GM21515 (cell line): Measurements from ENCODE around the gene CACNB1.
"Not testable (repeated sequence)": the region's sequence is repeated elsewhere in the genome, so short reads cannot be mapped to it uniquely, and the experiment has no call there.

Experiments used
- ATAC-seq: cut with Tn5 transposase; IDR thresholded peaks from one replicate; pipeline ENCODE4 v1.9.1; 2021; ENCODE audit not compliant: unreplicated experiment

The CACNB1 gene

DNA sequence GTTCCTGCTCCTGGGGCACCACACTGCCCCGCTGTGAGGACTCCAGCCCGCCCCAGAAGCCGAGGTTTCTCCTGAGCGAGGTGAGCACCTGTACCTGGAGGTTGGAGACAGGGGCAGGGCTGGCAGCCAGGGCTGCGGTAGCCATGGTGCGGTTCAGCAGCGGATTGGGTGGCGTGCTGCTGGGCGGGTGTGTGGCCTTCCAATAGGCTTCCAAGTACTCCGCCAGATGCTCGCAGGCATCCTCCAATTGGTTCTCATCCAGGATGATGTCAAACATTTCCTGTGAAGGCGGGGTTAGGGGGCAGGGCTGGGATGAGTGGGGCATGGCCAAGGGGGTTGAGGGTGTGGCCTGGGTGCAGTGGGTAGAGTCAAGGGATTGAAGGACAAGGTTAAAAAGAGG lies 20.2 kb downstream of the CACNB1 start:
- no peak for ATAC-seq

DNA sequence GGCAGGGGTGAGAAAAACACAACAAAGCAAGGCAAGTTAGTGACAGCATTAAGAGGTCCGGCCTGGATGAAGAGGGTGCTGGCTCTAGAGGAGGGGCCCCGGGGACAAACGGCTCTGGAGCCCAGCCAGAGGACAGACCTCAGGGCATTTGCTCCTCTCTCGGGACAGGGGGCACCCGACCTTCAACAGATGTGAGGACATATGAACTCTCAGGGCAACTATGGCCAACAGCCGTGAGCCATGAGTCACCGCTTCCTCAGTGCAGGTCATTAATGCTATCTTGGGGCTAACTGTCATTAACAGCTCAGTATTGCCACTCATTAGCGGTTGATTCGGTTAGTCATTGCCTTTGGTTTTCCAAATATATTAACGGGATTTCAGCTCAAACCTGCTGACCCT lies 21.8 kb downstream of the CACNB1 start:
- no peak for ATAC-seq

DNA sequence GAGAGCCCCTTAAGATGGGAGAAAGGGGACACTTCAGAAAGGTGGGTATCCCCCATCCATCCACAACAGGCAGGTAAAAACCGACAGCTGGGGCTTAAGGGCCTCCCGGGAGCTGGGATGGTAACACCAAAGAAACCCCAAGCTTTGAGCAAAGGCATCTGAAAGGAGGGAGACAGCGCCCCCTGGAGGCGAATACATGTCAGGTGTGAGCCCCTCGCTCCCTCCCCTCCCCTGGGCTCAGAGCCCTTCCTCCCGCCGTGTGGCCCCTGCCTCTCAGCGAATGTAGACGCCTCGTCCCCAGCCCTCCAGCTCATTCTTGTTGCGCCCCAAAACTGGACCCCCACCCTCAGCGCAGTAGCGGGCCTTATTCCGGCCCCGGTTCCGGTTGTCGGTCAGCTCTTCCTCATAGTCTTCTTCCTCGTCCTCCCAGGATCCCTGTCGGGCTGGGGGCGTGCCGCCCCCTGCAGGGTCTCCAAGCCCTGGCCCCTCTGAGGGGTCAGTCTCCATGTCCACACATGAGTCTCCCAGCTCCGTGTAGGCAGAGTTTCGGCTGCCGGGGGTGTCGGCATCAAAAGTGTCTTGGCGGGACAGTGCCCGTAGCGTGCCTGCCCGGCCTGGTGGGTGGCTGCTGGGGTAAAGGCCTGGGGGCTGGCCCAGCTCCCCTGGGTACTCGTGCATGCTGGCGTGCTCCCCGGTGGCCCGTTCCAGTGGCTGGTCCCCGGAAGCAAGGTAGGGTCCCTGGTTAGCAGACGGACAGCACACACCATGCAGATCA lies 22.4 kb downstream of the CACNB1 start:
- no peak for ATAC-seq

DNA sequence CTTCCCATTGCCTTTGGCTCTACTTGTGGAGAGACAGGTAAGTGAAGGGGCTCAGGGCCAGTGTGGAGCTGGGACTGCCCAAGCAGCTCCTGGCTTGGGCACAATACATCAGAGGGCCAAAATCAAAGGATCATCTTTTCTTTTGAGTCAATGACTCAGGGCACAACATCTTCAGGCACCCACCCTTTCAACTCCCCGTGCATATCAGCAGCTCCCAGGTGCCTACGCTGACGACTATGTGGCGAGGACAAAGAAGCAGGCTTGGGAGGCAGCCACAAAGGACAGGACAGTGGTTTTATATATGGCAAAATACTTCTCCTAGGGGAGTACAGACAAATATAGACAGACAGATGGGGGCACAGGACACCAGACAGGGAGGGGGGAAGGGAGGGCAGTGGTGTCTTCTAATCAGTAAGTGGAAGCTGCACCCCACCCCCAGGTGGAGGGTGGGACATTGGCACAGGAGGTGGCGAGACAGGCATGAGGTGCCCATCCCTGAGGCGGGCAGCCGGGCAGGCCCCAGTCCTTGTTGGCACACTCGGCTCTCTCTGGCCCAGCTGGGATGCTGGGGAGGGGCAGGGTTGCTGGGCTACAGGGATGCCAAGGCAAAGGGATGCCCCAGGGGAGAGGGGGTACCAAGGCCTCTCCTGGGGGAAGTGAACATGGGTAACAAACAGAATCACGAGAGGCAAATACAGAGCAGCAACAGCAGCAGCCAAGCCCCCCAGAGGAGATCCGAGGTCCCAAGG lies 23.8 kb downstream of the CACNB1 start:
- no peak for ATAC-seq

DNA sequence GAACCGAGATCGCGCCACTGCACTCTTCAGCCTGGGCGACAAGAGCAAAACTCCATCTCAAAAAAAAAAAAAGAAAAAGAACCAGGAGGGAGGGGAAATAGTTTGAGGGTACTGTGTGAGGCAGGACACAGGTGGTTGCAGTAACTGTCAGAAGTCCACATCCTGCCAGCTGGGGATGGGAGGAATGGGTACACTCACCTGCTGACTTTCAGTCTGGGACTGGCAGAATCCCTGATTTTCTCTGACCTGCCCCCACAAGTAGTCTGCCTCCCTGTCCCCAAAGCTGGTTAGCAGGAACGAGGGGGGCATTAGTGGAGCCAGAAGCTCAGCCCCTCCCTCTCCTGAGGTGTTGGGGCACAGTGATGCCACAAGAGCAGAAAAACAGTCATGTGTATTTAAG lies 24.4 kb downstream of the CACNB1 start:
- ATAC-seq: no peak

DNA sequence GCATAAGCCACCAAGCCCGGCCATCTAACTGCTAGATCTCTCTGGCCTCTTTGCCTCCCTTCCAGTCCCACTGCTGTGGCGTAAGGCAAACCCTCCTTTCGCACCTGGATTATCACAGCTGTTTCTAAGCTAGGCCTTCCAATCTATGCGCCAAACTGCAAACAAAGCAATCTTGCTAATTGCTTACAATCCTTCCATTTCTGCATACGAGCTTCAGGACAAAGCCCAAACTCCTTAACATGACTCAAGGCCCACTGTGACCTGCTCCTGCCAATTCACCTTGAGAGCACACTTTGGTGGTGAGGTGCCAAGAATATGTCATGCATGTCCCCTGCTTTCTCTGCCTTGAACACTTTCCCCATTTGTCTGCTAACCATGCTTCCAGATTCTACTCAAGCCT lies 25.5 kb downstream of the CACNB1 start:
- ATAC-seq: no peak

DNA sequence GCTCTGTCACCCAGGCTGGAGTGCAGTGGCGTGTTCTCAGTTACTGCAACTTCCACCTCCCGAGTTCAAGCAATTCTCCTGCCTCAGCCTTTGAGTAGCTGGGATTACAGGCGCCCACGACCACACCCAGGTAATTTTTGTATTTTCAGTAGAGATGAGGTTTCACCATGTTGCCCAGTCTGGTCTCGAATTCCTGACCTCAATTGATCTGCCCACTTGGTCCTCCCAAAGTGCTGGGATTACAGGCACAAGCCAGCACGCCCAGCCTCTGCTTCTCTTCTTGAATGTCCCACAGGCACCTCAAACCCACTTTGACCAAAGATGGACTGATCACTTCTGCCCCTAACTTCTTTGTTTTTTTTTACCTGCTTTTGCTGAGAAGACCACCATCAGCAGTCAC lies 26.9 kb downstream of the CACNB1 start:
- no peak for ATAC-seq

DNA sequence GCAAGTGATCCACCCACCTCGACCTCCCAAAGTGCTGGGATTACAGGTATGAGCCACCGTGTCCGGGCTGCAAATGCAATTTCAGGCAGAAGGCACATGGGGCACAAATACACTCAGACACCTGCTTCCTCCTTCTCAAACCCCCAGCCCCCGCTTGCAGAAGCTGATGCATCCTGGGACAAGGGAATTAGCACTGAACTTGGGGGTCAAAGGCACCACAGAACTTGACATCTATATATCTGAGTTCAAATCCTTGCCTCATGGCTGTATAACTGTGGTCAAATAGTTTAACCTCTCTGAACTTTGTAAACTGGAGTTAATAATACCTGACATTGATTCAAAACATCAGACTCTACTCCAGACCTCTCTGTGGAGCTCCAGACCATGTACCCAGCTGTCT lies 27.4 kb downstream of the CACNB1 start:
- no peak for ATAC-seq

DNA sequence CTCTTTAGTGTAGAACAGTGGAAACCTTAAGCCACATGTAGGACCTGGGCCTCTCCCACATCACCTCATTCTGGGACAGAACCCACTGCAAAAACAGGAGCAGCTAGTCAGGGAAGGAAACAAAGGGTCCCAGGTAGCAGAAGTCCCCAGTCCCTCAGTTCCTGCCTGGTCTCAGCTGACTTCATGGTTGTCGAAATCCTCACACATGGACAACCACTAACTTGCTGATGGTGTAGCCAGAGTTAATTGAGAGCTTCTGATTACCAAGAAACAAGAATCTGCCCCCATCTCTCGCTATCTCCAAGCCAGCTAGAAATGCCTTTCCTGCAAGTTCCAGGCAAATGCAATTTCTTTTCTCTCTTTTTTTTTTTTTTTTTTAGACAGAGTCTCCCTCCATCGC lies 28.0 kb downstream of the CACNB1 start:
- no peak for ATAC-seq

DNA sequence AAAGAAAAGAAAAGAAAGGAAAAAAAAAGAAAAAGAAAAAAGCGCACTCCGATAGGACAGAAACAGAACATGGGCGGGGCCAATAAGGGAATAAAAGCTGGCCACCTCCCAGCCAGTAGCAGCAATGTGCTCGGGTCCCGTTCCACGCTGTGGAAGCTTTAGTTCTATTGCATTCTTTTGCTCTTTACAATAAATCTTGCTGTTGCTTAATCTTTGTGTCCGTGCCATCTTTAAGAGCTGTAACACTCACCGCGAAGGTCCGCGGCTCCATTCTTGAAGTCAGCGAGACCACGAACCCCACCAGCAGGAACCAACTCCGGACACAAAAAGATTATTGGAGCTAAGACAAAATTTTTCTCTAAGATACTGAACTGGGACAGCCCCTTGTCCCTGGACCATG lies 28.4 kb downstream of the CACNB1 start:
- no peak for ATAC-seq

DNA sequence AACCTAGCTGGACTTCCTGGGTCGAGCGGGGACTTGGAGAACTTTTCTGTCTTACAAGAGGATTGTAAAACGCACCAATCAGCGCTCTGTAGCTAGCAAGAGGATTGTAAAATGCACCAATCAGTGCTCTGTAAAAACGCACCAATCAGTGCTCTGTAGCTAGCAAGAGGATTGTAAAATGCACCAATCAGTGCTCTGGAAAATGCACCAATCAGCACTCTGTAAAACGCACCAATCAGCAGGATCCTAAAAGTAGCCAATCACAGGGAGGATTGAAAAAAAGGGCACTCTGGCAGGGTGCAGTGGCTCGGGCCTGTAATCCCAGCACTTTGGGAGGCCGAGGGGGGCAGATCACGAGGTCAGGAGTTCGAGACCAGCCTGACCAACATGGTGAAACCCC lies 29.0 kb downstream of the CACNB1 start:
- not testable (repeated sequence) for ATAC-seq

DNA sequence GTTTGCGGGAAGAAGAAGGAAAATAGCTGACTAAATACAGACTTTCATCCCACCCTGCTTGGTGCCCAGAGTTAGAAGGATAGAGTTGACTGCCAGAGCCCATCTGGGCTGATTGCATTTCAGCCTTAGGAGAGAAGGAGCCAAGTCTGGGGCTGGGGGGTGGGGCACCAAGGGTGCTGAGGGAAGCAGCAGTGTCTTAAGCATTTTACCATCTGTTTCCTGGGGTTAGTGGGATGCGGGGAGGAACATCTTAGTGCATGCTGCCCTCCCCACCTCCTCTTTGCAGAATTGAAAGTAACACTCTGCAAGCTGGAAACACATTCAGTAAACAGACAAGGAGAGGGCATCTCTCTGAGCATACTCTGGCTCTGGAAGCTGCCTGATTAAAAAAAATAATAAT lies 30.0 kb downstream of the CACNB1 start:
- no peak for ATAC-seq

DNA sequence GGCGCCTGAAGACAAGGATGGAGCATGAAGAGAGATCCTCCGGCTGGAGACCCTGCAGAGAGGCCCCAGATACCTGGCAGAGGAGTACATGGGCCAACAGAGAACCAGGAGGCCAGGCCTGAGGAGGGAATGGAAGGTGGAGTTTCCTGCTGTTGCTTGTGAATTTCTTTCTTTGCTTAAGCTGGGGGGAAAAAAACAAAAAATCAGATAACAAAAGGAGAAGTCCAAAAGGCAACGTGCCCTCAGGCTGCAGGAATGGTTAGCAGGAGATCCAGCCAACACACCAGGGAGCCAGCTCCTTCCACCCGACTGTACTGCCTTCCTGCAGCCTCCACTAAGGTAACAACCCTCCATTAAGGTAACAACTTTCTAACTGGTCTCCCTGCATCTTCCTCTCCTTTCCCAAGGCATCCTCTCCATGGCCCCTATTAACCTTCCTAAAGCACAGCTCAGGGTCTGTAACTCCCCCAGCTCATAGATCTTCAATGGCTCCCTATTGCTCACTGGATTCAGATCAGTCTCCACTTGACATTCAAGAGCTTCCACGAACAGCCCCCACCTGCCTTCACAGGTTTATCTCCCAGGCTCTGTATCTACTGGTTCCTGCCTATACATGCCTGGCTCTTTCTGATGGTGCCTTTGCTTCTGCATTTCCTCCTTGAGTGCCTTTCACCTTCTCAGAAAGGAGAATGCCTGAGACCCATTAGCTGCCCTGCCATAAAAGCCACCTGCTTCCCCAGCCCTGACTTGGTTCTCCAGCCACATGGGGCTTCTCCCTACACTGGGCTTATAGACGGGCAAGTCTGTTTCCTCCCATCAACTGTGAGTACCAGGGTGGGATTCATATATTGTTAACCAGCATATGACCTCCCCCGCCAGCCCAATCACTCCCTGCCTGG lies 30.8 kb downstream of the CACNB1 start:
- ATAC-seq: no peak

DNA sequence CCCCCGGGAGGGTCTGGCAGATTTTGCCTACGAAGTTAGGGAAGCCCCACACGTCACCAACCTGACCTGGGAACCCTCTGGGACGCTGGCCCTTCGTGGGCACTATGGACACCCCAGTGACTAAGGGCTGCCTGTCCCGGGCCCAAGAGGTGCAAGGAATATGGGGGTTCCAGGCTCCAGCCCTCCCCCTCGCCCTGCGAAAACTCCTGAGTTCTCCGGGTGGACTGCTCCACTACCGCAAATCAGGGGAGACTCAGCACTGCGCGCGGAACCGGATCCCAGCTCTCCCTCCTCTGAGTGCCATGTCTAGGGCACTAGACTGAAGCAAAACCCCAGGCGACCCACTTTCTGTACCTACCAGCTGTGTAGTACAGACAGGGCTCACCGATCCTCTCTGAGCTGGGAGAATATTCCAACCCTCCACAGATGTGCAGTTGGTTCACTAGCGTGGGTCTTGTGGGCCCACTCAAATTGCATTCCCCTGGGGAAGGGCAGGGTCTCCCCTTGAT lies 31.6 kb downstream of the CACNB1 start, which contains the start of gene ARL5C:
Gene ARL5C, minus strand, starts transcription at position 321 of the 509 bp plus-strand sequence. CDS start 401 bp downstream, outside the sequence.
- ATAC-seq: no peak

DNA sequence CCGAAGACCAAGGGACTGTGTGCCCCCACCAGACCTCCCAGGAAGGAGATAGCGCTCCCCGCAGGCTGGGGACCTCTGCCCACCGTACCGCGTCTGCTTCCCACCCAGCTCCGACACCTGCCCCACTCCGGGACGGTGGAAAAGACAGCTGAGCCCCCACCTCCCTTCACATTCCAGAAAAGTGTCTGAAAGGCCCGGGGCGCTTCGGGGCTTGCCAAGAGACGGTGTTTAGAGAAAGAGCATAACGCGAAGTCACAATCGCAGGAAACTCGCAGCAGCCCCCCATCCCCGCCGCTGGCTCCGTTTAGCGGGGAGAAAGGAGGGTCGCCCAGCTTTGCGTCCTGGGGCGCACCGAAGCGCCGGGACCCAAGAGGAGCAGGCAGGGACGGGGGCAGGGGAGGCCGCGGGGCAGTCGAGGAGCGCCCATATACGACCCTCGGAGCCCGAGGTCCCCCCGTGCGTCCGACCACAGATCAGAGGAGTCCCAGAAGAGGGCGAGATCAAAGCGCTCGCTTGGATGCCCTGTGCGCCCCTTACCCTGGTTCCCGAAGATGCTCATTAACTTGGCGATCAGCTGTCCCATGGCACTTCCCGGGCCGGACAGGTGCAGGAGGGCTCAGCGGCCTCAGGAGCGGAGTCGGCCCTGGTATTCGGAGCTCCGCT lies 32.2 kb downstream of the CACNB1 start:
- ATAC-seq: no peak

DNA sequence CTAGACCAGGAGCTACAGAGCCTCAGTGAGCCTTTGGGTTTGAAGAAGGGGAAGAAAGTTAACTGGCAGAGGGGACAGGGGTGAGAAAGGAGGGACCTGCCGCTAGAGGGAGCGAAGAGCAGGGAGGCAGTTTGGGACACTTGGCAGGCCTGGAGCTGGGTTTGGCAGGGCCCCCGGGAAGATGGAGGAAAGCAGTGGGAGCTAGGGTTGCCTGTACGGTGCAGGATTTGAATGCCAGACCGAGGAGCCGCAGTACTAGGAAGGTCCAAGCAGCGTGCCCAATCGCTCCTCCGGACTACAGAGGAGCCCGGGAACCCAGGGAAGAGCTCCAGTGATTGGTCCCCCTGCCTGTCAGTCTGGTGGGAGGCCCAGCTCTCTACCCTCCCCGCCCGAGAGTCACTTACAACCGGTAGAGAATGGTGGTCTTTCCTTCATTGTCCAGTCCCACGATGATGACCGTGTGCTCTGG lies 32.8 kb downstream of the CACNB1 start:
- ATAC-seq: no peak

DNA sequence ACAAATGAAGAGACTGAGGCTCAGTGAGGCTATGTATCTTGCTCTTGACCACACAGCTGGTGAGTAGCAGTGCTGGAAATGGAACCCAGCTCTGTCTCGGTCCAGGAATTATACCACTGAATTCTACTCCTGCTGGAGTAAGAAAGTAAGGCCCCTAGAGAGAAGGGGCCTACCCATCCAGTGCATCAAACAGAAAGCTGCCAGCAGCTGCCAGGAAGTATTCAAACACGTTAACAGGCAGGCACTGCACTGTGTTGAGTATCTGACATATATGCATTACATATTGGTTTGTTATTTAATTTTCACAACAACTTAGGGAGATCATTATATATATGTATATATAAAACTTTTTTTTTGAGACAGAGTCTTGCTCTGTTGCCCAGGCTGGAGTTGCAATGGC lies 35.5 kb downstream of the CACNB1 start:
- no peak for ATAC-seq

DNA sequence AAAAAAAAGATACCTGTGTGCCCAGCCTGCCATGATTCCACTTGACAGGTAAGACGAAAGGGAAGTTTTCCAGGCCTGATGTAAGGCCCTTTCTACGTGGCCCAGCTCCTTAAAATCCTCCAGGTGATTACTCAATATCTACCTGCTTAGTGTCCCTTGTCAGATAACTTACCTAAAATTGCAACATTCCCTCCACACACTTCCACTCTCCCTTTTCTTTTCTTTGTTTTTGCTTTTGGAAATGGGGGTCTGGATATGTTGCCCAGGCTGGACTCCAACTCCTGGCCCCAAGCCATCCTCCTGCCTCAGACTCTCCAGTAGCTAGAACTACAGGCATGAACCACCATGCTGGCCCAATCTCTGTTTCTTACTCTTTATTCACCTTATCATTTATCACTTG lies 38.8 kb downstream of the CACNB1 start:
- no peak for ATAC-seq

DNA sequence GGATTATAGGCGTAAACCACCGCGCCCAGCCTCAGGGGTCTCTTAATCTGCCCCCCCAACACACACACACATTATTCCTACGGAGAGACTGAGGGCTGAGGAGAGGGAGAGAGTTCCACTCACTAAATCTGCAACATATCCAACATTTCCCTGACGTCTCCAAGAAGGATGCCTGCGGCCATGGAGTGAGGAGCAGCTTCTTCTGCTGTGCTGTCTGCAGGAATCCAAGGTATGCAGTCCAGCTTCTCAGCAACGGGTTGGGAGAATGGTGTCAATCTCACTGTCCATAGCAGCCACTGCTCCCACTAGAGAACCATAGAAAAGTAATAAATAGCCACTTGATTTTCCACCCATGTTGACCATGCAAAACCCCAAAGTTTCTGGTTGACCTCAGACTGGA lies 41.0 kb downstream of the CACNB1 start:
- ATAC-seq: no peak

DNA sequence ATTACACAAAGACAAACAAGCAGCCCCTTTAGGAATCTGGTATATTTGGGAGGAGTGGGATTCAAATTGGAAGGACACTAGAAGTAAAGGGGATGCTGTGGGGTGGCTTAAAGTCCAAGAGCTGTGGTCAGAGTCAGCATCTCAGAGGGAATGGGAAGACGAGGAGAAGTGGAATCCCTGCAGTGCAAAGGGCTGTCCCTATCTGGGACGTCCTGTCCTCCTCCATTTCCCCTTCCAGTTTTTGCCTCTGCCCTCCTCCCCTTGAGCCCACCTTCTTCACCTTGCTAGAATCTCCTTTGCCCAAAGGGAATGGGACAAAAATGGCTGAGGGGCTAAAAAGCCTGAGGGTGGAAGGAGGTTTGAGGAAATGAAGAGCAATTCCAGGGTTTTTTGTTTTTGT lies 41.8 kb downstream of the CACNB1 start:
- ATAC-seq: no peak
